Measurements from ENCODE around the gene GPX4.

GPX4 gene

GRCh38 chr19:1103708-1104310 lies at the start of gene GPX4:
Gene GPX4 (plus strand): TSS chr19:1103994. CDS start chr19:1104044, 50 bp downstream.
- DNase-seq (ENCODE audit: low read depth): peak; percentile 97

GRCh38 chr19:1054102-1055027 lies 49.4 kb upstream of the GPX4 start:
- no peak for DNase-seq (ENCODE audit: low read depth)

- no peak for DNase-seq (ENCODE audit: low read depth)
These were observed 48.8 kb upstream of the GPX4 start for GRCh38 chr19:1055028-1055425.

- no peak for DNase-seq (ENCODE audit: low read depth)
These were observed 47.7 kb upstream of the GPX4 start for GRCh38 chr19:1055886-1056620.

GRCh38 chr19:1057176-1057855 lies 46.5 kb upstream of the GPX4 start:
- no peak for DNase-seq (ENCODE audit: low read depth)

- DNase-seq (ENCODE audit: low read depth): no peak
These were observed 45.7 kb upstream of the GPX4 start for GRCh38 chr19:1058112-1058511.

GRCh38 chr19:1060689-1061088 lies 43.1 kb upstream of the GPX4 start:
- no peak for DNase-seq (ENCODE audit: low read depth)

- DNase-seq (ENCODE audit: low read depth): no peak
These were observed 41.8 kb upstream of the GPX4 start for GRCh38 chr19:1061987-1062386.

GRCh38 chr19:1062387-1063029 lies 41.3 kb upstream of the GPX4 start:
- no peak for DNase-seq (ENCODE audit: low read depth)

- DNase-seq (ENCODE audit: low read depth): no peak
These were observed 40.5 kb upstream of the GPX4 start for GRCh38 chr19:1063030-1063908.

- no peak for DNase-seq (ENCODE audit: low read depth)
These were observed 39.7 kb upstream of the GPX4 start for GRCh38 chr19:1063909-1064660.

GRCh38 chr19:1064661-1065605 lies 38.9 kb upstream of the GPX4 start:
- peak; percentile 70 for DNase-seq (ENCODE audit: low read depth)

GRCh38 chr19:1065606-1066109 lies 38.1 kb upstream of the GPX4 start:
- DNase-seq (ENCODE audit: low read depth): no peak

- no peak for DNase-seq (ENCODE audit: low read depth)
These were observed 37.5 kb upstream of the GPX4 start for GRCh38 chr19:1066251-1066747.

GRCh38 chr19:1066748-1067340 lies 37.0 kb upstream of the GPX4 start, which contains the start of gene ARHGAP45:
Gene ARHGAP45 (plus strand): TSS chr19:1067167. CDS start chr19:1067406, 239 bp downstream.
- DNase-seq (ENCODE audit: low read depth): peak; percentile 73

GRCh38 chr19:1067341-1067957 lies 36.3 kb upstream of the GPX4 start:
- DNase-seq (ENCODE audit: low read depth): no peak
